ENCODE results near the gene MORC2. TPM values are rescaled to one million over a fixed set of nuclear protein-coding genes. Genes with fewer than 3 reads are reported as not detected.

The MORC2 gene
- total RNA-seq, 5 donors from 2014 or later (not counting 1 experiment from before 2014, with no cell fraction given): 33.6 to 49.1 (median 45.4) TPM

DNA sequence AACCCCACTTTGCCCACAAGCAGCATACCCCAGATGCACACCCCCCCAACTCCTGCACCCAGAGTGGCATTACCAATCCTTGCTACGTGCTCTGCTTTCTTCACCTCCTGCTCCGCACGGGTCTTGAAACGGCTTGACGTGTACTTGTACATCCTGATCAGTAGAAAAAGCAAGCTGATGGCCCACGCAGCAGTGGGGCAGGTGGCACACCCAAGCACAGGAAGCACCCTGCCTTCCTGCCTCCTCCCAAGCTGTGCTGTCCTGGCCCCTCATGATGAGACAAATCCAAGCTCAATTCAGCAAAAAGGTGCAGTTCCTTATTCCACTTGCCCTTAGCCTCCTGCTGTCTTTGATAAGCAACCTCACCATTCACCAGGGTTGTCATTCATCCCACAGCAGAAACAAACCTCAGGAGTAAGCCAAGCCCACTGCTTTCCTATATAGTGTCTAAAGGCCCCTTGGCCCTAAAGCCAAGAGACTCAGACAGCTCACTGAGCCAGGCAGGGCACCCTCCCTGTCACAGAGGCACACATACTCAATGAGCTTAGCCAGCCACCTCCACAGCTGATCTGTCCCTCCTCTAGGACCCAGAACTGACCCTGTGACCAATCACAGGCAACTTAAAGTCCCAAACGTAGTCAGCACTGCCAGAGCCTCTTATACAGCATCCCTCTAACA is 27.8 kb downstream of the MORC2 start:
- H3K4me1 ChIP-seq (ENCODE audit: control insufficient read depth in 1 of 2, extremely low read depth in 1 of 2, insufficient read depth in 2 of 2, low read length in 2 of 2): peaks cover 52 to 82% of the 10 kb centered on the region in 2 experiments
- Mint-ChIP-seq H3K27ac (peak overlapping the region; percentile 97 to 98), H3K4me3 (peak overlapping the region; percentile 74 to 85 (median 79)), H3K4me1 (peaks cover 89 to 95% (median 94%) of the 10 kb centered on the region in 3 donors), H3K27me3 (no peaks in the 10 kb centered on the region), H3K9me3 (no peaks in the 10 kb centered on the region), H3K36me3 (peaks cover 71% of the 10 kb centered on the region)
- ATAC-seq (replicated peaks in 1 of 4) (peak; percentile 83 to 86 (median 83)), DNase-seq (peak; percentile 31 to 70 (median 51))
- CTCF ChIA-PET: interaction anchor here (0.6 to 1.8 kb wide), 6 partner anchors 20 to 316 kb away, joined by 3 to 9 read pairs (median 4); partner anchors contain the start of genes MORC2 (in 1 of the 2) and TUG1 (in 1 of the 2)
- H3K36me3 ChIP-seq (ENCODE audit: control insufficient read depth in 2 of 2, extremely low read depth in 1 of 2, insufficient read depth in 1 of 2, low read length in 1 of 2): peaks cover 9 to 65% of the 10 kb centered on the region in 2 donors
- peak overlapping the region; percentile 54 to 64 for H3K4me3 ChIP-seq (ENCODE audit: control insufficient read depth in 1 of 2, extremely low read depth in 1 of 2, low read length in 1 of 2)
- WGBS (ENCODE audit: insufficient coverage): 23% methylated on average over 7 of the region's 7 CpGs
- H3K27ac ChIP-seq (ENCODE audit: low read length): peak overlapping the region; percentile 66
- no peaks in the 10 kb centered on the region for H3K27me3 ChIP-seq (replicated peaks in 1 of 2; ENCODE audit: control insufficient read depth in 2 of 2, extremely low read depth in 1 of 2, insufficient read depth in 2 of 2, low read length in 1 of 2)
- POLR2A ChIA-PET: interaction anchor here (0.6 to 1.1 kb wide), 3 partner anchors 27 to 381 kb away, joined by 5 read pairs; partner anchors contain the start of genes MORC2 (in 1 of the 2) and TUG1 (in 1 of the 2)
- H3K9me3 ChIP-seq: no peaks in the 10 kb centered on the region

DNA sequence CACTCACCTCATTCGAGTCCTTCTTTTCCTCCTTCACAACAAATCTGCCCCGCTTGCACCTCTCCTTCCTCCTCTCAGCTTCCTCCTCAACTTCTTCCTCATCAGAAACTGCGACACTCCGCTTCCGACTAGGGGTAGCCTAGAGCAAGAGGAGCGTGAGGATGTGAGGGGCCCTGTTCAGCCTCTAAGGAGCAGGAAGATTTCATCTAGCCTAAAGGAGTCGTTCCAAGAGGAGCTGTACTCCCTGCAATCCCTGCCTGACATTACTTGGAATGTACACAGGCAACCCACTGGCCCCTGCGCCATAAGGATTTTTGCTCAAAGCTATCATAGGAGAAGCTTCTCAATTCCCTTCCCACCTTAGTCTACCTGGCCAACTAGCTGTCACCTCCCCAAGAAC is 34.5 kb downstream of the MORC2 start:
- Histone ChIP-seq H3K9me3 (no peaks in the 10 kb centered on the region), H3K4me3 (ENCODE audit: control insufficient read depth in 1 of 2, extremely low read depth in 1 of 2, low read length in 1 of 2) (no peak overlapping the region), H3K27me3 (replicated peaks in 1 of 2; ENCODE audit: control insufficient read depth in 2 of 2, extremely low read depth in 1 of 2, insufficient read depth in 2 of 2, low read length in 1 of 2) (no peaks in the 10 kb centered on the region), H3K36me3 (ENCODE audit: control insufficient read depth in 2 of 2, extremely low read depth in 1 of 2, insufficient read depth in 1 of 2, low read length in 1 of 2) (peaks cover 37 to 95% of the 10 kb centered on the region in 2 donors), H3K4me1 (ENCODE audit: control insufficient read depth in 1 of 2, extremely low read depth in 1 of 2, insufficient read depth in 2 of 2, low read length in 2 of 2) (peaks cover 6 to 54% of the 10 kb centered on the region in 2 experiments), H3K27ac (ENCODE audit: low read length) (no peak overlapping the region)
- ChIA-PET POLR2A (interaction anchor here in 1 of 2 donors (0.6 kb wide), 1 partner anchor 148 kb away, joined by 3 read pairs; no protein-coding TSS in a partner anchor), CTCF (no interaction called here)
- Mint-ChIP-seq H3K36me3 (peaks cover 81% of the 10 kb centered on the region), H3K27ac (peak overlapping the region in 1 of 2 donors; percentile 71), H3K9me3 (no peaks in the 10 kb centered on the region), H3K4me3 (no peak overlapping the region), H3K4me1 (peaks cover 60 to 70% (median 61%) of the 10 kb centered on the region in 3 donors), H3K27me3 (no peaks in the 10 kb centered on the region)
- ATAC-seq (replicated peaks in 1 of 4) (no peak), DNase-seq (no peak)
- 92% methylated on average over 4 of the region's 8 CpGs for WGBS (ENCODE audit: insufficient coverage)

DNA sequence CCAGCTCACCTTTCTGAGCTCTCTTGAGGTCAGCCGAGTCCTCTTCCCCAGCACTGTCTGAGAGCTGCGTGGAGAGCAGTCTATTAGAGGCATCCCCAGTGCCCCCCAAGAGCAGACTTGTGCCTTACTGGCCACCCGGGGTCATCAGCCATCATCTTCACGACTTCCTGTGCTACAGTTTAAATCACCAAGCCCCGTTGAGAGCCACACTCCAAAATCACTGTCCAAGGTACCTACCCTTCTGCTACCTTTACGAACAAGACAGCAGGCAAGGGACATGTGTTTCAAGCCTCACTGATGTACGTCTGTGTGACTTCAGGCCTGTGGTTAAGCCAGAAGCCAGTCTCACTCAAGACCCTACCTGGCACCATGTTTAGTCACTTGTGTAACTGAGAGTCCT is 35.1 kb downstream of the MORC2 start:
- peak overlapping the region; percentile 45 to 71 for H3K27ac Mint-ChIP-seq
- DNase-seq (no peak), ATAC-seq (replicated peaks in 1 of 4) (no peak)
- H3K36me3 ChIP-seq (ENCODE audit: control insufficient read depth in 2 of 2, extremely low read depth in 1 of 2, insufficient read depth in 1 of 2, low read length in 1 of 2): peaks cover 37 to 96% of the 10 kb centered on the region in 2 donors
- no peak overlapping the region for H3K27ac ChIP-seq (ENCODE audit: low read length)
- H3K9me3 Mint-ChIP-seq: no peaks in the 10 kb centered on the region
- POLR2A ChIA-PET: no interaction called here
- peaks cover 2 to 49% of the 10 kb centered on the region in 2 experiments for H3K4me1 ChIP-seq (ENCODE audit: control insufficient read depth in 1 of 2, extremely low read depth in 1 of 2, insufficient read depth in 2 of 2, low read length in 2 of 2)
- WGBS (ENCODE audit: insufficient coverage): 94% methylated on average over 6 of the region's 7 CpGs
- peaks cover 55 to 65% (median 55%) of the 10 kb centered on the region in 3 donors for H3K4me1 Mint-ChIP-seq
- no peak overlapping the region for H3K4me3 ChIP-seq (ENCODE audit: control insufficient read depth in 1 of 2, extremely low read depth in 1 of 2, low read length in 1 of 2)
- CTCF ChIA-PET: interaction anchor here in 1 of 2 donors (1.5 kb wide), 1 partner anchor 13 kb away, joined by 4 read pairs; no protein-coding TSS in a partner anchor
- no peaks in the 10 kb centered on the region for H3K27me3 Mint-ChIP-seq
- H3K27me3 ChIP-seq (replicated peaks in 1 of 2; ENCODE audit: control insufficient read depth in 2 of 2, extremely low read depth in 1 of 2, insufficient read depth in 2 of 2, low read length in 1 of 2): no peaks in the 10 kb centered on the region
- peaks cover 82% of the 10 kb centered on the region for H3K36me3 Mint-ChIP-seq
- no peaks in the 10 kb centered on the region for H3K9me3 ChIP-seq
- H3K4me3 Mint-ChIP-seq: no peak overlapping the region

DNA sequence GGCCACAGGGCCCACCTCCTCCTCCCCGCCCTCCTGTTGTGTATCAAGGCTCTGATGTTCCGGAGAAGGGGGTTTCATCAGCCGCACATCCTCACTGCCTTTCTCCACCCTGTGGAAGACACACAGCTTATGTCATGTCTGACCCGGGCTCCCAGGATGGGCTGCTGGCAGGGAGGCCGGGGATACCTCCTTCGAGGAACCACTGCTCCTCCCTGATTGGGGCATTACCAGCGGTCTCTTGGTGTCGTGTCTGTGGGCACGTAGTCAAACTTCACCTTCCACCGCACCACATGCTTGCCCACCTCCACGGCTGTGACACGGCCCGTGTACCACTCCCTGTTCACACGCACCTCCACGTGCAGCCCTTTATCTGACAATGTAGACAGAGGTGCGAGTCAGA is 35.9 kb downstream of the MORC2 start:
- H3K27ac Mint-ChIP-seq: peak overlapping the region; percentile 25 to 72
- H3K4me1 Mint-ChIP-seq: peaks cover 49 to 58% (median 49%) of the 10 kb centered on the region in 3 donors
- no peak for DNase-seq
- WGBS (ENCODE audit: insufficient coverage): over 99% methylated on average over 16 of the region's 16 CpGs
- CTCF ChIA-PET: interaction anchor here in 1 of 2 donors (1.5 kb wide), 1 partner anchor 12 kb away, joined by 4 read pairs; no protein-coding TSS in a partner anchor
- H3K4me3 ChIP-seq (ENCODE audit: control insufficient read depth in 1 of 2, extremely low read depth in 1 of 2, low read length in 1 of 2): no peak overlapping the region
- peaks cover 37 to 97% of the 10 kb centered on the region in 2 donors for H3K36me3 ChIP-seq (ENCODE audit: control insufficient read depth in 2 of 2, extremely low read depth in 1 of 2, insufficient read depth in 1 of 2, low read length in 1 of 2)
- H3K4me1 ChIP-seq (ENCODE audit: control insufficient read depth in 1 of 2, extremely low read depth in 1 of 2, insufficient read depth in 2 of 2, low read length in 2 of 2): peaks cover 0 to 42% of the 10 kb centered on the region in 2 experiments
- H3K36me3 Mint-ChIP-seq: peaks cover 81% of the 10 kb centered on the region
- H3K4me3 Mint-ChIP-seq: no peak overlapping the region
- H3K27me3 Mint-ChIP-seq: no peaks in the 10 kb centered on the region
- H3K9me3 ChIP-seq: no peaks in the 10 kb centered on the region
- ATAC-seq (replicated peaks in 1 of 4): no peak
- H3K9me3 Mint-ChIP-seq: no peaks in the 10 kb centered on the region
- no peak overlapping the region for H3K27ac ChIP-seq (ENCODE audit: low read length)
- POLR2A ChIA-PET: interaction anchor here in 1 of 2 donors (0.6 kb wide), 1 partner anchor 11 kb away, joined by 4 read pairs; no protein-coding TSS in a partner anchor
- no peaks in the 10 kb centered on the region for H3K27me3 ChIP-seq (replicated peaks in 1 of 2; ENCODE audit: control insufficient read depth in 2 of 2, extremely low read depth in 1 of 2, insufficient read depth in 2 of 2, low read length in 1 of 2)

DNA sequence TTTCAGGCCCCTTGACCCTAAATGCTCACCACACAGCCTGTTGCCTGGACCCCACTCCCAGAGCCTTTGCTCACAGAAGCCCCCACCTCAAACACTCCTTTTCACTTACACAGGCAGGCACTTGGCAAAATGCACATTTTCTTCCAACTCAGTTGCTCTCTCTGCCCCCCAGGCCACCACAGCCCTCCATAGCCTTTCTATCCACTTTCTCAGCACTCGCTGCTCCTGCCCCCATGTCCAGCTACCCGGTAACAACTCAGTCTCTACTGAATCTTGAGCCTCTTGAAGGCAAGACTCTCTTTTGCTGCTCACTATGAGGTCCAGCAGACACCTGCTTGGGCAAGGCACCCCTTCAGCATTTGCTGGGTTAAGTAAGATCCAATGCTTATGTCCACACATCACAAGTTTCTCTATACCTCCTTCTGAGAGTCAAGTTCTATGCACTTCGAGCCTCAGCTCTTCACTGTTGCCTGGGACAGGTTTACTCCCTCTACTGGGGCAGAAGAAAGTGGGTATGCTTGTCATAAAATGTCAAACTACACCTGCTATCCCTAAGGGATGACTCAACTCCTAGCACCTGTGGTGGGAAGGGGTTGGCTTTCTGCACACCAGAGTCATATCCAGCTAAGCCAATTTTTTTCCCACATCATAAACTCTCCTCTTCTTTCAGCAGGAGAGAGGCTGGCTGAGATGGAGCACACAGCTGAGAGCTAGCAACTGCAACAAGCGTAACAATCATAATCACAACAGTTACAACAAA is 36.9 kb downstream of the MORC2 start:
- Histone ChIP-seq H3K27me3 (replicated peaks in 1 of 2; ENCODE audit: control insufficient read depth in 2 of 2, extremely low read depth in 1 of 2, insufficient read depth in 2 of 2, low read length in 1 of 2) (no peaks in the 10 kb centered on the region), H3K36me3 (ENCODE audit: control insufficient read depth in 2 of 2, extremely low read depth in 1 of 2, insufficient read depth in 1 of 2, low read length in 1 of 2) (peaks cover 37 to 97% of the 10 kb centered on the region in 2 donors), H3K9me3 (no peaks in the 10 kb centered on the region), H3K27ac (ENCODE audit: low read length) (no peak overlapping the region), H3K4me1 (ENCODE audit: control insufficient read depth in 1 of 2, extremely low read depth in 1 of 2, insufficient read depth in 2 of 2, low read length in 2 of 2) (peaks cover 0 to 32% of the 10 kb centered on the region in 2 experiments), H3K4me3 (ENCODE audit: control insufficient read depth in 1 of 2, extremely low read depth in 1 of 2, low read length in 1 of 2) (no peak overlapping the region)
- ATAC-seq (replicated peaks in 1 of 4) (no peak), DNase-seq (no peak)
- H3K4me3 Mint-ChIP-seq: no peak overlapping the region
- peaks cover 81% of the 10 kb centered on the region for H3K36me3 Mint-ChIP-seq
- CTCF ChIA-PET: no interaction called here
- POLR2A ChIA-PET: no interaction called here
- H3K27me3 Mint-ChIP-seq: no peaks in the 10 kb centered on the region
- peaks cover 41 to 50% (median 50%) of the 10 kb centered on the region in 3 donors for H3K4me1 Mint-ChIP-seq
- H3K27ac Mint-ChIP-seq: peak overlapping the region; percentile 58 to 85
- WGBS (ENCODE audit: insufficient coverage): 100% methylated on average over 1 of the region's 4 CpGs
- H3K9me3 Mint-ChIP-seq: no peaks in the 10 kb centered on the region

DNA sequence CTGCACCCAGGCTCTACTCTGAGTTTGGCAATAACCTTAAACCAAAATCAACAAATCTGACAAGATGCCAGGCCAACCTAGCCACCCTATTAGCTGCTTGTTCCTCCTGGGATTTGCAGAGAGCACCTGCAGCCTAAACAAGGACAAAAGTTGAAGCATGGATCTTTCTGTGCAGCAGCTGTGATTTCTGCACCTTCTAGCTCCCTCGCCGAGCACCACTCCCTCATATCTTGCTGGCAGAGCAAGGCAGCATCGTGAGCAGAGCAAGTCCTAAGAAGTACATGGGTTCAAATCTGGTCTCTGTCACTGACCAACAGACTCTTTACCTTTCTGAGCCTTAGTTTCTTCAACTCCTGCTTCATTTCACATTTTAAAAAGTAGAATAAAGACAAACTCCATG is 38.3 kb downstream of the MORC2 start:
- Histone ChIP-seq H3K27ac (ENCODE audit: low read length) (no peak overlapping the region), H3K9me3 (no peaks in the 10 kb centered on the region), H3K36me3 (ENCODE audit: control insufficient read depth in 2 of 2, extremely low read depth in 1 of 2, insufficient read depth in 1 of 2, low read length in 1 of 2) (peaks cover 44 to 96% of the 10 kb centered on the region in 2 donors), H3K27me3 (replicated peaks in 1 of 2; ENCODE audit: control insufficient read depth in 2 of 2, extremely low read depth in 1 of 2, insufficient read depth in 2 of 2, low read length in 1 of 2) (no peaks in the 10 kb centered on the region), H3K4me3 (ENCODE audit: control insufficient read depth in 1 of 2, extremely low read depth in 1 of 2, low read length in 1 of 2) (no peak overlapping the region), H3K4me1 (ENCODE audit: control insufficient read depth in 1 of 2, extremely low read depth in 1 of 2, insufficient read depth in 2 of 2, low read length in 2 of 2) (peaks cover 0 to 26% of the 10 kb centered on the region in 2 experiments)
- ChIA-PET POLR2A (no interaction called here), CTCF (interaction anchor here in 1 of 2 donors (1.0 kb wide), 1 partner anchor 11 kb away, joined by 3 read pairs; no protein-coding TSS in a partner anchor)
- Mint-ChIP-seq H3K4me3 (no peak overlapping the region), H3K27ac (peak overlapping the region; percentile 36 to 85), H3K27me3 (no peaks in the 10 kb centered on the region), H3K36me3 (peaks cover 74% of the 10 kb centered on the region), H3K4me1 (peaks cover 29 to 40% (median 36%) of the 10 kb centered on the region in 3 donors), H3K9me3 (no peaks in the 10 kb centered on the region)
- ATAC-seq (replicated peaks in 1 of 4) (no peak), DNase-seq (no peak)
- 97% methylated on average over 3 of the region's 3 CpGs for WGBS (ENCODE audit: insufficient coverage)

Data from T-cell (primary cell).